Activated CD8-positive, alpha-beta T cell treated with anti-CD3 and anti-CD28 coated beads for 36 hours (primary cell): ENCODE measurements around the gene TBCB. TPM values are rescaled to one million over a fixed set of nuclear protein-coding genes. Genes with fewer than 3 reads are reported as not detected.

Source experiments
- ATAC-seq: fragments of 200-7000 bp; cut with Tn5 transposase; one replicate; pipeline ENCODE4 v1.10.0; 2021; ENCODE audit warnings: mild to moderate bottlenecking, moderate library complexity
- CTCF ChIA-PET: fragments of 350-600 bp; sonication (Branson Sonifier 250); formaldehyde crosslinking; loops from one replicate; lab custom pipeline; 2021; ENCODE audit warnings: antibody characterized with exemption; lab: Charles Lee
- POLR2A ChIA-PET: fragments of 350-600 bp; sonication (Branson Sonifier 250); formaldehyde crosslinking; loops from one replicate; lab custom pipeline; 2021; ENCODE audit warnings: antibody characterized with exemption; lab: Charles Lee
- DNase-seq: peaks from one replicate; pipeline ENCODE4 v3.0.0-alpha.2; 2020
- H3K27ac Mint-ChIP-seq: one replicate; pipeline ENCODE4 v1.8.0; 2021; ENCODE audit warnings: mild to moderate bottlenecking, mixed read lengths
- H3K27me3 Mint-ChIP-seq: one replicate; pipeline ENCODE4 v1.8.0; 2021; ENCODE audit warnings: mixed read lengths
- H3K36me3 Mint-ChIP-seq: one replicate; pipeline ENCODE4 v1.8.0; 2021; ENCODE audit warnings: low read depth, mixed read lengths
- H3K4me1 Mint-ChIP-seq: one replicate; pipeline ENCODE4 v1.8.0; 2021; ENCODE audit warnings: low read depth, mixed read lengths
- H3K4me3 Mint-ChIP-seq: one replicate; pipeline ENCODE4 v1.8.0; 2021; ENCODE audit warnings: mild to moderate bottlenecking, moderate library complexity, mixed read lengths
- H3K9me3 Mint-ChIP-seq: one replicate; pipeline ENCODE4 v1.8.0; 2021; ENCODE audit warnings: mixed read lengths
- CTCF ChIP-seq: fragments of 200-600 bp; IDR thresholded peaks from one replicate; pipeline ENCODE4 v1.8.0; 2022; ENCODE audit warnings: antibody characterized with exemption, mild to moderate bottlenecking
- intact Hi-C: fragments of 100-400 bp; cut with micrococcal nuclease; formaldehyde crosslinking; loops from one replicate; pipeline ENCODE4 v1.10.0; 2022
- total RNA-seq, 2 experiments: library from RNA; stranded (reverse); gene quantifications; one replicate each; pipeline ENCODE4 v1.2.3, GENCODE V29; 2021

Gene TBCB
- total RNA-seq, 2 experiments from 2014 or later: 74.9 to 81.7 TPM

GRCh38 chr19:36086326-36086725 lies 28.9 kb upstream of the TBCB start:
- ChIA-PET POLR2A (no interaction called here), CTCF (no interaction called here)

GRCh38 chr19:36089847-36090246 lies 25.4 kb upstream of the TBCB start:
- CTCF ChIA-PET: no interaction called here
- ATAC-seq: no peak
- H3K36me3 Mint-ChIP-seq: peaks cover 44% of the 10 kb centered on the region
- H3K27me3 Mint-ChIP-seq: no peaks in the 10 kb centered on the region
- H3K27ac Mint-ChIP-seq: no peak overlapping the region
- peaks cover 20% of the 10 kb centered on the region for H3K4me1 Mint-ChIP-seq
- H3K9me3 Mint-ChIP-seq: no peaks in the 10 kb centered on the region
- TF ChIP-seq CTCF: no peak
- POLR2A ChIA-PET: interaction anchor here (0.7 to 1.1 kb wide), 2 partner anchors 11 to 15 kb away, joined by 3 read pairs; no protein-coding TSS in a partner anchor
- DNase-seq: no peak
- intact Hi-C loops: no loop called here
- no peak overlapping the region for H3K4me3 Mint-ChIP-seq

More at GRCh38 chr19:36086326-36086725, 28.9 kb upstream of the TBCB start:
- TF ChIP-seq CTCF: no peak
- Mint-ChIP-seq H3K4me1 (no peaks in the 10 kb centered on the region), H3K9me3 (no peaks in the 10 kb centered on the region), H3K36me3 (peaks cover 57% of the 10 kb centered on the region), H3K27ac (no peak overlapping the region), H3K27me3 (no peaks in the 10 kb centered on the region), H3K4me3 (no peak overlapping the region)
- intact Hi-C loops: no loop called here
- DNase-seq (no peak), ATAC-seq (no peak)

GRCh38 chr19:36090910-36091695 lies 24.2 kb upstream of the TBCB start:
- ChIA-PET CTCF (no interaction called here), POLR2A (interaction anchor here (1.1 to 1.5 kb wide), 2 partner anchors 8 to 318 kb away, joined by 3 read pairs; no protein-coding TSS in a partner anchor)
- Mint-ChIP-seq H3K27ac (no peak overlapping the region), H3K36me3 (peaks cover 47% of the 10 kb centered on the region), H3K4me3 (no peak overlapping the region), H3K9me3 (no peaks in the 10 kb centered on the region), H3K4me1 (peaks cover 20% of the 10 kb centered on the region), H3K27me3 (no peaks in the 10 kb centered on the region)
- DNase-seq: no peak
- ATAC-seq: no peak
- no peak for TF ChIP-seq CTCF
- intact Hi-C loops: no loop called here

- Mint-ChIP-seq H3K4me3 (no peak overlapping the region), H3K27me3 (no peaks in the 10 kb centered on the region), H3K36me3 (peaks cover 49% of the 10 kb centered on the region), H3K4me1 (peaks cover 20% of the 10 kb centered on the region), H3K9me3 (no peaks in the 10 kb centered on the region), H3K27ac (peak overlapping the region; percentile 81)
- CTCF ChIA-PET: no interaction called here
- DNase-seq: no peak
- TF ChIP-seq CTCF: no peak
- intact Hi-C loops: no loop called here
- ATAC-seq: peak; percentile 6
- POLR2A ChIA-PET: no interaction called here
Measured at GRCh38 chr19:36092566-36092965, 22.7 kb upstream of the TBCB start.

GRCh38 chr19:36093146-36093662 lies 22.1 kb upstream of the TBCB start:
- POLR2A ChIA-PET: interaction anchor here (0.6 to 1.7 kb wide), 3 partner anchors 11 to 76 kb away, joined by 3 to 6 read pairs (median 5); partner anchors contain the start of gene POLR2I
- no peaks in the 10 kb centered on the region for H3K9me3 Mint-ChIP-seq
- H3K4me3 Mint-ChIP-seq: no peak overlapping the region
- H3K4me1 Mint-ChIP-seq: peaks cover 20% of the 10 kb centered on the region
- H3K27ac Mint-ChIP-seq: peak overlapping the region; percentile 81
- H3K27me3 Mint-ChIP-seq: no peaks in the 10 kb centered on the region
- intact Hi-C loops: no loop called here
- DNase-seq (peak; percentile 64), ATAC-seq (peak; percentile 91)
- no peak for TF ChIP-seq CTCF
- CTCF ChIA-PET: interaction anchor here (1.3 kb wide), 1 partner anchor 32 kb away, joined by 4 read pairs; no protein-coding TSS in a partner anchor
- H3K36me3 Mint-ChIP-seq: peaks cover 45% of the 10 kb centered on the region
